GM23338 (cell line): ENCODE results near the gene ZNF282. TPM values are rescaled to one million over a fixed set of nuclear protein-coding genes. Genes with fewer than 3 reads are reported as not detected.
A peak's percentile ranks its signal among the peaks of the same experiment; 100 is the strongest.

Experiments used
- ATAC-seq: fragments of 200-7000 bp; cut with Tn5 transposase; 3 replicates; pipeline ENCODE4 v1.9.1; 2020
- DNase-seq: peaks from one replicate; pipeline ENCODE4 v3.0.0-alpha.2; 2015; ENCODE audit warnings: low spot score
- H2AFZ ChIP-seq: fragments of 200-600 bp; sonication (generic); 2 replicates; pipeline ENCODE4 v1.8.0; 2016; ENCODE audit warnings: antibody characterized with exemption, mild to moderate bottlenecking, moderate library complexity
- H3F3A ChIP-seq: fragments of 200-600 bp; sonication (generic); replicated peaks from 2 replicates; pipeline ENCODE4 v1.8.0; 2017; ENCODE audit warnings: antibody characterized with exemption, mixed run types, low read depth
- H3K27ac ChIP-seq: fragments of 200-600 bp; sonication (generic); 2 replicates; pipeline ENCODE4 v1.6.1; 2016; ENCODE audit warnings: low read depth
- H3K27me3 ChIP-seq: fragments of 200-600 bp; sonication (generic); 2 replicates; pipeline ENCODE4 v1.8.0; 2016; ENCODE audit warnings: mild to moderate bottlenecking, mixed run types, moderate library complexity; ENCODE audit not compliant: insufficient read depth
- H3K36me3 ChIP-seq: fragments of 200-600 bp; sonication (generic); 2 replicates; pipeline ENCODE4 v1.8.0; 2016; ENCODE audit warnings: mild to moderate bottlenecking; ENCODE audit not compliant: insufficient read depth
- H3K4me1 ChIP-seq: fragments of 200-600 bp; sonication (generic); 2 replicates; pipeline ENCODE4 v1.8.0; 2016; ENCODE audit warnings: mild to moderate bottlenecking, moderate library complexity; ENCODE audit not compliant: insufficient read depth
- H3K4me2 ChIP-seq: fragments of 200-600 bp; sonication (generic); 2 replicates; pipeline ENCODE4 v1.7.1; 2017; ENCODE audit warnings: mixed run types
- H3K4me3 ChIP-seq: fragments of 200-600 bp; sonication (generic); 2 replicates; pipeline ENCODE4 v1.6.1; 2016; ENCODE audit warnings: mixed run types
- H3K79me2 ChIP-seq: fragments of 200-600 bp; sonication (generic); replicated peaks from 2 replicates; pipeline ENCODE4 v1.8.0; 2017; ENCODE audit warnings: mild to moderate bottlenecking; ENCODE audit not compliant: insufficient read depth
- H3K9me2 ChIP-seq: fragments of 200-600 bp; sonication (generic); 2 replicates; pipeline ENCODE4 v1.8.0; 2017; ENCODE audit not compliant: insufficient read depth
- H4K20me1 ChIP-seq: fragments of 200-600 bp; sonication (generic); replicated peaks from 2 replicates; pipeline ENCODE4 v1.8.0; 2017; ENCODE audit warnings: mild to moderate bottlenecking; ENCODE audit not compliant: insufficient read depth
- H3K27ac Mint-ChIP-seq: 2 replicates; pipeline ENCODE4 v1.8.0; 2020; ENCODE audit warnings: inconsistent platforms, mild to moderate bottlenecking, moderate library complexity, mixed read lengths
- H3K27me3 Mint-ChIP-seq: 3 replicates; pipeline ENCODE4 v1.8.0; 2022; ENCODE audit warnings: low read depth, mild to moderate bottlenecking, moderate library complexity, mixed read lengths, inconsistent platforms; ENCODE audit not compliant: insufficient read depth, poor library complexity
- H3K36me3 Mint-ChIP-seq: 3 replicates; pipeline ENCODE4 v1.8.0; 2021; ENCODE audit warnings: low read depth, mild to moderate bottlenecking, inconsistent platforms, moderate library complexity, mixed read lengths
- H3K4me1 Mint-ChIP-seq: 3 replicates; pipeline ENCODE4 v1.8.0; 2020; ENCODE audit warnings: mild to moderate bottlenecking, inconsistent platforms, mixed read lengths
- H3K4me3 Mint-ChIP-seq: 3 replicates; pipeline ENCODE4 v1.8.0; 2021; ENCODE audit warnings: moderate library complexity, mild to moderate bottlenecking, inconsistent platforms, mixed read lengths
- H3K9me3 Mint-ChIP-seq: 3 replicates; pipeline ENCODE4 v1.8.0; 2020; ENCODE audit warnings: moderate library complexity, mild to moderate bottlenecking, inconsistent platforms, mixed read lengths
- CREB1 ChIP-seq: fragments of 250-450 bp; sonication (Bioruptor Pico); IDR thresholded peaks from 2 replicates; pipeline ENCODE4 v1.5.0; 2020; ENCODE audit warnings: low read depth, mild to moderate bottlenecking, moderate library complexity
- CTCF ChIP-seq, 2 experiments: fragments of 200-600 bp in 1 of 2; sonication (generic) in 1 of 2; conservative IDR thresholded peaks; 2 replicates each; pipeline versions ENCODE4 v1.5.1 to v1.6.1; 2016 to 2017; ENCODE audit warnings: antibody characterized with exemption in 2 of 2, low read depth in 2 of 2, mild to moderate bottlenecking in 2 of 2, moderate library complexity in 1 of 2
- EZH2 ChIP-seq: fragments of 200-600 bp; sonication (generic); IDR thresholded peaks from one replicate; pipeline ENCODE4 v1.8.0; 2017; ENCODE audit warnings: antibody characterized with exemption, mild to moderate bottlenecking, low read depth; ENCODE audit not compliant: unreplicated experiment
- EZH2phosphoT487 ChIP-seq: fragments of 200-600 bp; sonication (generic); IDR thresholded peaks from one replicate; pipeline ENCODE4 v1.8.1; 2018; ENCODE audit warnings: antibody characterized with exemption; ENCODE audit not compliant: unreplicated experiment
- STAT1 ChIP-seq: IDR thresholded peaks from one replicate; pipeline ENCODE4 v1.6.1; 2016; ENCODE audit warnings: antibody characterized with exemption; ENCODE audit not compliant: unreplicated experiment
- ZNF331 ChIP-seq: fragments of 250-450 bp; sonication (Bioruptor Pico); IDR thresholded peaks from 2 replicates; pipeline ENCODE4 v1.5.0; 2020; ENCODE audit warnings: low read depth, mild to moderate bottlenecking, moderate library complexity
- ZNF462 ChIP-seq: fragments of 250-450 bp; sonication (Bioruptor Pico); IDR thresholded peaks from 2 replicates; pipeline ENCODE4 v1.5.0; 2020; ENCODE audit warnings: mild to moderate bottlenecking, moderate library complexity
- polyA plus RNA-seq: library from polyadenylated mRNA; unstranded; fragments of >200 nt; fragmentation: Nextera tagmentation; extraction: Ambion mirVana; gene quantifications from 2 replicates; pipeline ENCODE4 v1.2.1, GENCODE V29; 2016
- total RNA-seq: library from RNA; depleted of rRNA; stranded (reverse); fragments of >200 nt; shearing (Covaris generic); gene quantifications from 2 replicates; pipeline ENCODE4 v1.2.3, GENCODE V29; 2014

Gene ZNF282
- total and polyA plus RNA-seq, 2 experiments from 2014 or later: 7.2 to 36.3 TPM

DNA sequence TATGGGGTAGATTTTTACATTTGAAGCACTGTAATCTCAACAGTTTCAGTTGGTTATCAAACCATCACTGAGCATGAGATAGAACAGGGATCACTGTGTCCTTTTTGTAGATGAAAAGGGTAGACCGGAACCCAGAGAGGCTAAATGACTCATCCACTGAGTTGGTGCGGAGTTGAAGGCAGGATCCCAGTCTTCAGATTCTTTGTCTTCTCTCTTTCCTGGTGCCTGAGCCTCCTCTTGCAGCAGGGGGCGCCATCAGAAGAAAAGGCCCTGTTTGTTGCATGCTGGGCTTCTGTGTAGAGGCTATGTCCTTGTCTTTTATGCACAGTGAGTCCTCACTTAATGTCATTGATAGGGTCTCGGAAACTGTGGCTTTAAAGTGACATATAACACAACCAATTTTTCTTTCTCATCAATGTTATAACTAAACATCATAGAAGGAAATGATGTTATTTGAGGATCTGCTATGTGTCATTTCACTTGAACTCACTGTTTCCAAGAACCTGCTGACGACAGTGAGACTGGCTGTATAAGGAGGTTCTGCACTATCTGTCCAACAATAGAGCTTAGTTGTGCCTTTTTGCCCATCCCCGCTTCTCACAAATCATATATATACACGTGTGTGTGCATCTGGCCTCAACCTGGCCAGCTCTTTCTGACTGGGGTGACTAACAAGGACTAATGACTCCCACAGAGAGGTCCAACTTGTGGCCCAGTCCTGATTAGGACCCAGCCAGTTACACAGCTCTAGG lies 14.3 kb downstream of the ZNF282 start:
- peaks cover 15% of the 10 kb centered on the region for H3K4me1 Mint-ChIP-seq
- H3K27me3 Mint-ChIP-seq: peaks cover 3% of the 10 kb centered on the region
- peaks cover 12% of the 10 kb centered on the region for H3F3A ChIP-seq
- H3K4me2 ChIP-seq: no peak overlapping the region
- H3K27ac ChIP-seq: peak overlapping the region; percentile 82; the same call in 1 of the 2 replicates
- DNase-seq (peak; percentile 87), ATAC-seq (peak; percentile 90)
- H3K9me3 Mint-ChIP-seq: no peaks in the 10 kb centered on the region; the same call in 2 of the 3 replicates
- no peak overlapping the region for H2AFZ ChIP-seq
- peaks cover 85% of the 10 kb centered on the region for H3K36me3 Mint-ChIP-seq
- H3K4me3 ChIP-seq: no peak overlapping the region
- H3K79me2 ChIP-seq: peaks cover 6% of the 10 kb centered on the region
- no peaks in the 10 kb centered on the region for H3K27me3 ChIP-seq
- TF ChIP-seq ZNF331 (CRISPR knock-in tag): no peak
- TF ChIP-seq ZNF462 (CRISPR knock-in tag): no peak
- TF ChIP-seq CREB1 (CRISPR knock-in tag): no peak
- no peak for TF ChIP-seq EZH2
- TF ChIP-seq EZH2phosphoT487: no peak
- TF ChIP-seq STAT1: no peak
- peak; percentile 82 to 93 for TF ChIP-seq CTCF (conservative IDR thresholded peaks at IDR 0.05; ENCODE audit: low read depth in 2 of 2)
- H4K20me1 ChIP-seq: peaks cover 11% of the 10 kb centered on the region
- no peaks in the 10 kb centered on the region for H3K9me2 ChIP-seq
- H3K4me1 ChIP-seq: 0 out of 2 replicates have a peak, but pooled peaks cover 5% of the 10 kb centered on the region
- H3K4me3 Mint-ChIP-seq: no peak overlapping the region; the same call in 2 of the 3 replicates
- H3K27ac Mint-ChIP-seq: peak overlapping the region; percentile 93
- peaks cover 34% of the 10 kb centered on the region for H3K36me3 ChIP-seq
